Activated CD8-positive, alpha-beta T cell treated with anti-CD3 and anti-CD28 coated beads for 36 hours (primary cell): ENCODE data around the gene MTCL1. TPM values are rescaled to one million over a fixed set of nuclear protein-coding genes. Genes with fewer than 3 reads are reported as not detected.

Experiments
- ATAC-seq: fragments of 200-7000 bp; cut with Tn5 transposase; one replicate; pipeline ENCODE4 v1.10.0; 2021; ENCODE audit warnings: mild to moderate bottlenecking, moderate library complexity
- CTCF ChIA-PET: fragments of 350-600 bp; sonication (Branson Sonifier 250); formaldehyde crosslinking; loops from one replicate; lab custom pipeline; 2021; ENCODE audit warnings: antibody characterized with exemption; lab: Charles Lee
- POLR2A ChIA-PET: fragments of 350-600 bp; sonication (Branson Sonifier 250); formaldehyde crosslinking; loops from one replicate; lab custom pipeline; 2021; ENCODE audit warnings: antibody characterized with exemption; lab: Charles Lee
- DNase-seq: peaks from one replicate; pipeline ENCODE4 v3.0.0-alpha.2; 2020
- H3K27ac Mint-ChIP-seq: one replicate; pipeline ENCODE4 v1.8.0; 2021; ENCODE audit warnings: mild to moderate bottlenecking, mixed read lengths
- H3K27me3 Mint-ChIP-seq: one replicate; pipeline ENCODE4 v1.8.0; 2021; ENCODE audit warnings: mixed read lengths
- H3K36me3 Mint-ChIP-seq: one replicate; pipeline ENCODE4 v1.8.0; 2021; ENCODE audit warnings: low read depth, mixed read lengths
- H3K4me1 Mint-ChIP-seq: one replicate; pipeline ENCODE4 v1.8.0; 2021; ENCODE audit warnings: low read depth, mixed read lengths
- H3K4me3 Mint-ChIP-seq: one replicate; pipeline ENCODE4 v1.8.0; 2021; ENCODE audit warnings: mild to moderate bottlenecking, moderate library complexity, mixed read lengths
- H3K9me3 Mint-ChIP-seq: one replicate; pipeline ENCODE4 v1.8.0; 2021; ENCODE audit warnings: mixed read lengths
- intact Hi-C: fragments of 100-400 bp; cut with micrococcal nuclease; formaldehyde crosslinking; loops from one replicate; pipeline ENCODE4 v1.10.0; 2022
- total RNA-seq, 2 experiments: library from RNA; stranded (reverse); gene quantifications; one replicate each; pipeline ENCODE4 v1.2.3, GENCODE V29; 2021
- TF ChIP-seq, protein P1 (sequence below): fragments of 200-600 bp; IDR thresholded peaks from one replicate; pipeline ENCODE4 v1.8.0; 2022; ENCODE audit warnings: antibody characterized with exemption, mild to moderate bottlenecking

MTCL1 gene
- total RNA-seq, 2 experiments from 2014 or later: 0.25 to 0.52 TPM

GRCh38 chr18:8766559-8767293 lies 61.4 kb downstream of the MTCL1 start:
- Mint-ChIP-seq H3K27ac (no peak overlapping the region), H3K9me3 (no peaks in the 10 kb centered on the region), H3K27me3 (no peaks in the 10 kb centered on the region), H3K4me1 (no peaks in the 10 kb centered on the region), H3K4me3 (no peak overlapping the region), H3K36me3 (no peaks in the 10 kb centered on the region)
- ChIA-PET POLR2A (interaction anchor here (1.0 kb wide), 1 partner anchor 128 kb away, joined by 3 read pairs; no protein-coding TSS in a partner anchor), CTCF (interaction anchor here (0.7 to 1.5 kb wide), 2 partner anchors 9 to 221 kb away, joined by 3 to 4 read pairs; no protein-coding TSS in a partner anchor)
- TF ChIP-seq, protein P1, sequence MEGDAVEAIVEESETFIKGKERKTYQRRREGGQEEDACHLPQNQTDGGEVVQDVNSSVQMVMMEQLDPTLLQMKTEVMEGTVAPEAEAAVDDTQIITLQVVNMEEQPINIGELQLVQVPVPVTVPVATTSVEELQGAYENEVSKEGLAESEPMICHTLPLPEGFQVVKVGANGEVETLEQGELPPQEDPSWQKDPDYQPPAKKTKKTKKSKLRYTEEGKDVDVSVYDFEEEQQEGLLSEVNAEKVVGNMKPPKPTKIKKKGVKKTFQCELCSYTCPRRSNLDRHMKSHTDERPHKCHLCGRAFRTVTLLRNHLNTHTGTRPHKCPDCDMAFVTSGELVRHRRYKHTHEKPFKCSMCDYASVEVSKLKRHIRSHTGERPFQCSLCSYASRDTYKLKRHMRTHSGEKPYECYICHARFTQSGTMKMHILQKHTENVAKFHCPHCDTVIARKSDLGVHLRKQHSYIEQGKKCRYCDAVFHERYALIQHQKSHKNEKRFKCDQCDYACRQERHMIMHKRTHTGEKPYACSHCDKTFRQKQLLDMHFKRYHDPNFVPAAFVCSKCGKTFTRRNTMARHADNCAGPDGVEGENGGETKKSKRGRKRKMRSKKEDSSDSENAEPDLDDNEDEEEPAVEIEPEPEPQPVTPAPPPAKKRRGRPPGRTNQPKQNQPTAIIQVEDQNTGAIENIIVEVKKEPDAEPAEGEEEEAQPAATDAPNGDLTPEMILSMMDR: no peak
- DNase-seq: no peak
- ATAC-seq: no peak
- intact Hi-C loops: no loop called here

DNA sequence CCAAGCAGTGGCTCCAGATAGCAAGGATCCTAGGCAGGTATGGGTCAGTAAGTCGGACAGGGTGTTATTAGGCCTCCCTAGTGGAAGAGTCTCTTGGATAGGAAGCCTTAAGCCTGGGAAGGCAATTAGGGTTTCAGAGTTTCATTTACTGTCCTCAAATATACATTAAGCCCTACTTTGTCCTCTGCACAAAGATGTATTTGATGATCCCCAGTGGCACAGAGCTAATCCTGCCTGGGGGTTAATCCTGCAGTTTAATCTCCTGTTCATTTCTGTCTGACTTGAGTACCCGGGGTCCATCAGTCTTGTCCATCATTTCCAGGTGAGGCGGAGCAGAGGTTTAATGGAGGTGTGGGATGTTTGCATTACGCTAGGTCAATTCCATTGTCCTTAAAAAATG lies 62.0 kb downstream of the MTCL1 start:
- no peak for ATAC-seq
- H3K36me3 Mint-ChIP-seq: no peaks in the 10 kb centered on the region
- no peak for DNase-seq
- H3K27me3 Mint-ChIP-seq: no peaks in the 10 kb centered on the region
- H3K9me3 Mint-ChIP-seq: no peaks in the 10 kb centered on the region
- TF ChIP-seq, protein P1: no peak
- H3K4me3 Mint-ChIP-seq: no peak overlapping the region
- no peaks in the 10 kb centered on the region for H3K4me1 Mint-ChIP-seq
- intact Hi-C loops: no loop called here
- H3K27ac Mint-ChIP-seq: no peak overlapping the region
- ChIA-PET CTCF (interaction anchor here (0.7 to 1.5 kb wide), 2 partner anchors 9 to 221 kb away, joined by 3 to 4 read pairs; no protein-coding TSS in a partner anchor), POLR2A (no interaction called here)

- DNase-seq: no peak
- Mint-ChIP-seq H3K9me3 (no peaks in the 10 kb centered on the region), H3K4me3 (no peak overlapping the region), H3K36me3 (no peaks in the 10 kb centered on the region), H3K4me1 (no peaks in the 10 kb centered on the region), H3K27me3 (no peaks in the 10 kb centered on the region), H3K27ac (no peak overlapping the region)
- CTCF ChIA-PET: no interaction called here
- TF ChIP-seq, protein P1: no peak
- POLR2A ChIA-PET: no interaction called here
- no peak for ATAC-seq
- intact Hi-C loops: no loop called here
Measured at GRCh38 chr18:8769509-8770095, 64.2 kb downstream of the MTCL1 start.

- no peak overlapping the region for H3K27ac Mint-ChIP-seq
- no peaks in the 10 kb centered on the region for H3K36me3 Mint-ChIP-seq
- H3K4me3 Mint-ChIP-seq: no peak overlapping the region
- intact Hi-C loops: no loop called here
- no peaks in the 10 kb centered on the region for H3K27me3 Mint-ChIP-seq
- ATAC-seq: no peak
- H3K9me3 Mint-ChIP-seq: no peaks in the 10 kb centered on the region
- POLR2A ChIA-PET: no interaction called here
- H3K4me1 Mint-ChIP-seq: no peaks in the 10 kb centered on the region
- CTCF ChIA-PET: no interaction called here
- DNase-seq: no peak
- TF ChIP-seq, protein P1: no peak
Measured at GRCh38 chr18:8770657-8771056, 65.3 kb downstream of the MTCL1 start.

DNA sequence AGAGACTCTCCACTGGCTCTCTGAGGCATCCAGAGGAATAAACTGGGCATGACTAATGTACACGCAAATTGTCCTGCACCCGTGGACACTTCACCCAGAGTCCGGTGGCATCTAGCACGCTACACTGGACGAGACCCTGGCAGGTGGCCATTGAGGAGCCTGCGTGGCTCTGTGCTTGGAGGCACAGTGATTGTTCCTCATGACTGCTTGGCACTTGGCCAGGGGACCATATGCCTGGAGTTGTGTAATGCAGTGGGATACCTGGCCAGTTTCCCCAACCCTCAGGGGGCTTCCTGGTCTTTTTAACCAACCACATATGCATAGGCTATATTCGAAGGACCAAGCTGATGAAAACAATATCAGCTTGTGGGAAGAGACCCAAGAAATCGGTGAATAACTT lies 66.6 kb downstream of the MTCL1 start:
- intact Hi-C loops: no loop called here
- Mint-ChIP-seq H3K4me1 (no peaks in the 10 kb centered on the region), H3K27ac (no peak overlapping the region), H3K36me3 (no peaks in the 10 kb centered on the region), H3K27me3 (no peaks in the 10 kb centered on the region), H3K4me3 (no peak overlapping the region), H3K9me3 (no peaks in the 10 kb centered on the region)
- TF ChIP-seq, protein P1: no peak
- ChIA-PET POLR2A (no interaction called here), CTCF (interaction anchor here (1.3 kb wide), 1 partner anchor 75 kb away, joined by 3 read pairs; no protein-coding TSS in a partner anchor)
- no peak for DNase-seq
- no peak for ATAC-seq
